Liver (tissue), 9 donors: Measurements from ENCODE around the gene P2RY6. TPM values are rescaled to one million over a fixed set of nuclear protein-coding genes. Genes with fewer than 3 reads are reported as not detected.

ENCODE experiments used
- DNase-seq: peaks from one replicate; pipeline ENCODE4 v3.0.0-alpha.2; 2017; ENCODE audit warnings: low spot score
- H3K27ac ChIP-seq, 2 donors: one replicate each; pipeline ENCODE4 v1.7.0; 2013; ENCODE audit warnings: inconsistent platforms in 2 of 2, low read length in 2 of 2, control low read depth in 1 of 2, low read depth in 1 of 2, mild to moderate bottlenecking in 1 of 2
- H3K27me3 ChIP-seq, 4 donors: one replicate each; pipeline versions ENCODE4 v1.6.1 to v1.7.0; 2013; ENCODE audit warnings: low read length in 3 of 4, inconsistent platforms in 1 of 4, mild to moderate bottlenecking in 1 of 4, moderate library complexity in 1 of 4; ENCODE audit not compliant: control insufficient read depth in 4 of 4, insufficient read depth in 4 of 4
- H3K36me3 ChIP-seq, 4 donors: one replicate each; pipeline versions ENCODE4 v1.6.1 to v1.7.0; 2013; ENCODE audit warnings: low read length in 3 of 4, mild to moderate bottlenecking in 3 of 4, low read depth in 1 of 4, moderate library complexity in 1 of 4; ENCODE audit not compliant: control insufficient read depth in 4 of 4, insufficient read depth in 3 of 4
- H3K4me1 ChIP-seq, 4 donors: one replicate each; pipeline versions ENCODE4 v1.6.1 to v1.7.0; 2013; ENCODE audit warnings: low read length in 3 of 4, mild to moderate bottlenecking in 3 of 4, moderate library complexity in 1 of 4; ENCODE audit not compliant: control insufficient read depth in 4 of 4, insufficient read depth in 4 of 4
- H3K4me3 ChIP-seq, 3 donors: one replicate each; pipeline versions ENCODE4 v1.6.1 to v1.7.0; 2013; ENCODE audit warnings: low read length in 3 of 3, control low read depth in 1 of 3, low read depth in 1 of 3, mild to moderate bottlenecking in 1 of 3
- H3K9ac ChIP-seq, 2 donors: one replicate each; pipeline ENCODE4 v1.7.0; 2013; ENCODE audit warnings: low read length in 2 of 2, mild to moderate bottlenecking in 2 of 2, moderate library complexity in 2 of 2, control low read depth in 1 of 2, low read depth in 1 of 2
- H3K9me3 ChIP-seq, 4 donors: one replicate each; pipeline versions ENCODE4 v1.6.1 to v1.7.0; 2013; ENCODE audit warnings: low read length in 3 of 4; ENCODE audit not compliant: control insufficient read depth in 4 of 4
- EGR1 ChIP-seq, 2 donors: IDR thresholded peaks; 2 replicates each; pipeline ENCODE4 v1.6.1; 2016 to 2018; ENCODE audit warnings: antibody characterized with exemption in 2 of 2, low read depth in 2 of 2
- FOXA1 ChIP-seq: IDR thresholded peaks from 2 replicates; pipeline ENCODE4 v1.6.1; 2016; ENCODE audit warnings: antibody characterized with exemption
- FOXA2 ChIP-seq: IDR thresholded peaks from 2 replicates; pipeline ENCODE4 v1.6.1; 2016; ENCODE audit warnings: antibody characterized with exemption
- GABPA ChIP-seq, 2 donors: IDR thresholded peaks in 1 of 2; conservative IDR thresholded peaks in 1 of 2; 2 replicates each; pipeline ENCODE4 v1.6.1; 2016; ENCODE audit warnings: antibody characterized with exemption in 2 of 2, mild to moderate bottlenecking in 1 of 2, moderate library complexity in 1 of 2
- HNF4A ChIP-seq, 2 donors: conservative IDR thresholded peaks; 2 replicates each; pipeline ENCODE4 v1.6.1; 2016; ENCODE audit warnings: antibody characterized with exemption in 2 of 2, mild to moderate bottlenecking in 2 of 2
- HNF4G ChIP-seq: IDR thresholded peaks from 2 replicates; pipeline ENCODE4 v1.6.1; 2016; ENCODE audit warnings: antibody characterized with exemption
- JUND ChIP-seq, 2 donors: IDR thresholded peaks; 2 replicates each; pipeline ENCODE4 v1.6.1; 2016; ENCODE audit warnings: antibody characterized with exemption in 2 of 2
- NR2F2 ChIP-seq: IDR thresholded peaks from 2 replicates; pipeline ENCODE4 v1.6.1; 2016; ENCODE audit warnings: antibody characterized with exemption
- RAD21 ChIP-seq, 2 donors: IDR thresholded peaks; 2 replicates each; pipeline ENCODE4 v1.6.1; 2016; ENCODE audit warnings: antibody characterized with exemption in 2 of 2, mild to moderate bottlenecking in 2 of 2
- RXRA ChIP-seq, 2 donors: IDR thresholded peaks; 2 replicates each; pipeline ENCODE4 v1.6.1; 2017 to 2018; ENCODE audit warnings: antibody characterized with exemption in 2 of 2, mild to moderate bottlenecking in 1 of 2
- SP1 ChIP-seq: IDR thresholded peaks from 2 replicates; pipeline ENCODE4 v1.6.1; 2018; ENCODE audit warnings: antibody characterized with exemption, mild to moderate bottlenecking
- TAF1 ChIP-seq: conservative IDR thresholded peaks from 2 replicates; pipeline ENCODE4 v1.6.1; 2016; ENCODE audit warnings: antibody characterized with exemption, mild to moderate bottlenecking
- YY1 ChIP-seq: IDR thresholded peaks from 2 replicates; pipeline ENCODE4 v1.6.1; 2016; ENCODE audit warnings: antibody characterized with exemption, mild to moderate bottlenecking
- WGBS: extraction: QIAGEN DNeasy Blood & Tissue Kit; methylation state at CpG from one replicate; pipeline ENCODE4 v1.1.7; 2013; 5-methylcytosine and 5-hydroxymethylcytosine counted together
- polyA plus RNA-seq, 2 donors: library from polyadenylated mRNA; stranded (reverse) in 1 of 2; unstranded in 1 of 2; fragments of 200-250 nt in 1 of 2; fragments of >200 nt in 1 of 2; fragmentation: Nextera tagmentation in 1 of 2; extraction: Ambion mirVana in 1 of 2; gene quantifications; one replicate each; pipeline versions ENCODE4 v1.2.1 to v1.2.3, GENCODE V29; 2013 to 2015
- total RNA-seq, 2 donors: library from RNA; depleted of rRNA; stranded (reverse); fragments of >200 nt; gene quantifications; one replicate each; pipeline ENCODE4 v1.2.3, GENCODE V29; 2014
- TF ChIP-seq, protein P1 (sequence below): IDR thresholded peaks from 2 replicates; pipeline ENCODE4 v1.6.1; 2016; ENCODE audit warnings: antibody characterized with exemption
- TF ChIP-seq, protein P2 (sequence below): IDR thresholded peaks from 2 replicates; pipeline ENCODE4 v1.6.1; 2016; ENCODE audit warnings: antibody characterized with exemption, mild to moderate bottlenecking
- TF ChIP-seq, protein P3 (sequence below): fragments of 150-350 bp; IDR thresholded peaks from 2 replicates; pipeline ENCODE4 v1.5.1; 2017; ENCODE audit warnings: improper control_type of control experiment, low read depth, low read length; ENCODE audit not compliant: missing input control
- TF ChIP-seq, protein P4 (sequence below): IDR thresholded peaks from 2 replicates; pipeline ENCODE4 v1.6.1; 2016; ENCODE audit warnings: antibody characterized with exemption
- donor health status: healthy.
- donor health status: healthy.
- donor health status: healthy.
- donor health status: healthy.
- donor health status: healthy.

P2RY6 gene
- total and polyA plus RNA-seq, 4 donors, result 0.21 to 1.3 (median 0.78) TPM

DNA sequence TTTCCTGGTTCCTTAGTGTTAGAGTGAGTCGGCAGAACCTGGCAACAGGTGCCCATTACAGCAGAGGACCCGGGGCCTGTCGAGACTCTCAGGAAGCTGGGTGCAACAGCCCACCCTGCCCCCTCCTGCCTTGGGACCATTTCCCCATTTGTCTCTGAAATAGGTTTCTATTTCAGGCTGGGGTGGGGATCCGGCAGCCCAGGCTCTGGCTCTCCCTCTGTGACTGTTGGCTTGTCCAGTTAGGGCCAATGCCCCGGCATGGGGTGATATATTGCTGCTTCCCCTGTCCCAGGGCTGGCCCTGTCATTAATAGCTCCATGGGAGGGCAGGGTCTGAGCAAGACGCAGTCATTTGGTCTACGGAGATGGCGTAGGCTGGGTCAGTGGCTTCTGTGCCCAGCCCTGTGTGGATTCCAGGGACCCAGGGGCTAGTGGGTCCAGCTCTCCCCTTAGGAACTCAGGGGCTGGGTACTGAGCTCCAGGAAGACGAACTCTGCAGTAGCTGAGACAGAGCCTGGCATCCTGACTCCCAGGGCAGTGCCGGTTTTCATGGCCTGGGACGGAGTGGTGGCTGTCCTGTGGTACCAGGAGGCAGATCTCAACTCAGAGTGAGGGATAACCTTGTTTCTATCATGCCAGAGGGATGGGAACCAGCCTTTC is 2.7 kb downstream of the P2RY6 start:
- no peaks in the 10 kb centered on the region for H3K27me3 ChIP-seq
- H3K4me3 ChIP-seq, result no peak overlapping the region
- no peaks in the 10 kb centered on the region for H3K4me1 ChIP-seq
- no peaks in the 10 kb centered on the region for H3K36me3 ChIP-seq
- WGBS, result 81% methylated on average over 11 of the region's 11 CpGs
- H3K27ac ChIP-seq, result no peak overlapping the region
- no peaks in the 10 kb centered on the region for H3K9me3 ChIP-seq
- TF ChIP-seq EGR1 (IDR thresholded peaks at IDR 0.05; ENCODE audit: low read depth in 2 of 2) (no peak), HNF4G (no peak), FOXA2 (no peak), FOXA1 (no peak), HNF4A (conservative IDR thresholded peaks at IDR 0.05) (no peak), RAD21 (IDR thresholded peaks at IDR 0.05) (no peak), NR2F2 (no peak), TAF1 (no peak), GABPA (IDR thresholded peaks at IDR 0.05 in 1 of 2, conservative IDR thresholded peaks at IDR 0.05 in 1 of 2) (no peak), JUND (IDR thresholded peaks at IDR 0.05) (no peak), YY1 (no peak), RXRA (IDR thresholded peaks at IDR 0.05) (no peak)
- TF ChIP-seq, protein P1, sequence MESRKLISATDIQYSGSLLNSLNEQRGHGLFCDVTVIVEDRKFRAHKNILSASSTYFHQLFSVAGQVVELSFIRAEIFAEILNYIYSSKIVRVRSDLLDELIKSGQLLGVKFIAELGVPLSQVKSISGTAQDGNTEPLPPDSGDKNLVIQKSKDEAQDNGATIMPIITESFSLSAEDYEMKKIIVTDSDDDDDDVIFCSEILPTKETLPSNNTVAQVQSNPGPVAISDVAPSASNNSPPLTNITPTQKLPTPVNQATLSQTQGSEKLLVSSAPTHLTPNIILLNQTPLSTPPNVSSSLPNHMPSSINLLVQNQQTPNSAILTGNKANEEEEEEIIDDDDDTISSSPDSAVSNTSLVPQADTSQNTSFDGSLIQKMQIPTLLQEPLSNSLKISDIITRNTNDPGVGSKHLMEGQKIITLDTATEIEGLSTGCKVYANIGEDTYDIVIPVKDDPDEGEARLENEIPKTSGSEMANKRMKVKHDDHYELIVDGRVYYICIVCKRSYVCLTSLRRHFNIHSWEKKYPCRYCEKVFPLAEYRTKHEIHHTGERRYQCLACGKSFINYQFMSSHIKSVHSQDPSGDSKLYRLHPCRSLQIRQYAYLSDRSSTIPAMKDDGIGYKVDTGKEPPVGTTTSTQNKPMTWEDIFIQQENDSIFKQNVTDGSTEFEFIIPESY, result no peak
- TF ChIP-seq, protein P2, sequence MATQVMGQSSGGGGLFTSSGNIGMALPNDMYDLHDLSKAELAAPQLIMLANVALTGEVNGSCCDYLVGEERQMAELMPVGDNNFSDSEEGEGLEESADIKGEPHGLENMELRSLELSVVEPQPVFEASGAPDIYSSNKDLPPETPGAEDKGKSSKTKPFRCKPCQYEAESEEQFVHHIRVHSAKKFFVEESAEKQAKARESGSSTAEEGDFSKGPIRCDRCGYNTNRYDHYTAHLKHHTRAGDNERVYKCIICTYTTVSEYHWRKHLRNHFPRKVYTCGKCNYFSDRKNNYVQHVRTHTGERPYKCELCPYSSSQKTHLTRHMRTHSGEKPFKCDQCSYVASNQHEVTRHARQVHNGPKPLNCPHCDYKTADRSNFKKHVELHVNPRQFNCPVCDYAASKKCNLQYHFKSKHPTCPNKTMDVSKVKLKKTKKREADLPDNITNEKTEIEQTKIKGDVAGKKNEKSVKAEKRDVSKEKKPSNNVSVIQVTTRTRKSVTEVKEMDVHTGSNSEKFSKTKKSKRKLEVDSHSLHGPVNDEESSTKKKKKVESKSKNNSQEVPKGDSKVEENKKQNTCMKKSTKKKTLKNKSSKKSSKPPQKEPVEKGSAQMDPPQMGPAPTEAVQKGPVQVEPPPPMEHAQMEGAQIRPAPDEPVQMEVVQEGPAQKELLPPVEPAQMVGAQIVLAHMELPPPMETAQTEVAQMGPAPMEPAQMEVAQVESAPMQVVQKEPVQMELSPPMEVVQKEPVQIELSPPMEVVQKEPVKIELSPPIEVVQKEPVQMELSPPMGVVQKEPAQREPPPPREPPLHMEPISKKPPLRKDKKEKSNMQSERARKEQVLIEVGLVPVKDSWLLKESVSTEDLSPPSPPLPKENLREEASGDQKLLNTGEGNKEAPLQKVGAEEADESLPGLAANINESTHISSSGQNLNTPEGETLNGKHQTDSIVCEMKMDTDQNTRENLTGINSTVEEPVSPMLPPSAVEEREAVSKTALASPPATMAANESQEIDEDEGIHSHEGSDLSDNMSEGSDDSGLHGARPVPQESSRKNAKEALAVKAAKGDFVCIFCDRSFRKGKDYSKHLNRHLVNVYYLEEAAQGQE, result no peak
- TF ChIP-seq, protein P3, sequence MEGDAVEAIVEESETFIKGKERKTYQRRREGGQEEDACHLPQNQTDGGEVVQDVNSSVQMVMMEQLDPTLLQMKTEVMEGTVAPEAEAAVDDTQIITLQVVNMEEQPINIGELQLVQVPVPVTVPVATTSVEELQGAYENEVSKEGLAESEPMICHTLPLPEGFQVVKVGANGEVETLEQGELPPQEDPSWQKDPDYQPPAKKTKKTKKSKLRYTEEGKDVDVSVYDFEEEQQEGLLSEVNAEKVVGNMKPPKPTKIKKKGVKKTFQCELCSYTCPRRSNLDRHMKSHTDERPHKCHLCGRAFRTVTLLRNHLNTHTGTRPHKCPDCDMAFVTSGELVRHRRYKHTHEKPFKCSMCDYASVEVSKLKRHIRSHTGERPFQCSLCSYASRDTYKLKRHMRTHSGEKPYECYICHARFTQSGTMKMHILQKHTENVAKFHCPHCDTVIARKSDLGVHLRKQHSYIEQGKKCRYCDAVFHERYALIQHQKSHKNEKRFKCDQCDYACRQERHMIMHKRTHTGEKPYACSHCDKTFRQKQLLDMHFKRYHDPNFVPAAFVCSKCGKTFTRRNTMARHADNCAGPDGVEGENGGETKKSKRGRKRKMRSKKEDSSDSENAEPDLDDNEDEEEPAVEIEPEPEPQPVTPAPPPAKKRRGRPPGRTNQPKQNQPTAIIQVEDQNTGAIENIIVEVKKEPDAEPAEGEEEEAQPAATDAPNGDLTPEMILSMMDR, result no peak
- TF ChIP-seq, protein P4, sequence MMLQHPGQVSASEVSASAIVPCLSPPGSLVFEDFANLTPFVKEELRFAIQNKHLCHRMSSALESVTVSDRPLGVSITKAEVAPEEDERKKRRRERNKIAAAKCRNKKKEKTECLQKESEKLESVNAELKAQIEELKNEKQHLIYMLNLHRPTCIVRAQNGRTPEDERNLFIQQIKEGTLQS, result no peak
- no peak for DNase-seq
- H3K9ac ChIP-seq, result no peak overlapping the region

DNA sequence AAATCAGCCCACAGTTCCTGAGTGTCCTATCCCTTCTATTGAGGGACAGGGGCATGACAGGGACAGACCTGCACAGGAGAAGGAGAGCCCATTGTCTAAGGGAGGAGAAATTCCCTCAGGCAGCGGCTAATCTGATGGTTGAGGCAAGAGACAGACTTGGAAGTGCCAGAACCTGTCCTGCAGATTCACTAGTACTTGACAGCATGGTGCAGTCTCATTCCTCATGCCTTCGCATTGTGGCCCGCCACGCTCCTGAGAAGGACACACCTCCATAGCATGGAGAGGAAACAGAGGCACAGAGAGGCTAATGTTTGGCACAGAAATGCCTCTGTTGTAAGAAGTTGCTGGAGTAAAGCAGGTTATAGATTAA is 3.2 kb downstream of the P2RY6 start:
- H3K36me3 ChIP-seq, result no peaks in the 10 kb centered on the region
- H3K9me3 ChIP-seq, result no peaks in the 10 kb centered on the region
- TF ChIP-seq, protein P3, result no peak
- no peak for TF ChIP-seq SP1
- TF ChIP-seq HNF4A (conservative IDR thresholded peaks at IDR 0.05), result no peak
- no peak for TF ChIP-seq FOXA1
- TF ChIP-seq, protein P1, result no peak
- TF ChIP-seq YY1, result no peak
- no peaks in the 10 kb centered on the region for H3K4me1 ChIP-seq
- WGBS, result 95% methylated on average over 4 of the region's 4 CpGs
- no peak overlapping the region for H3K27ac ChIP-seq
- no peak for DNase-seq
- no peaks in the 10 kb centered on the region for H3K27me3 ChIP-seq
- no peak overlapping the region for H3K9ac ChIP-seq
- no peak overlapping the region for H3K4me3 ChIP-seq
